GM18951 (cell line): ENCODE measurements around the gene IFNGR1.

Experiments
- POLR2A ChIP-seq: IDR thresholded peaks from 4 replicates; pipeline ENCODE4 v1.6.1; 2011; ENCODE audit warnings: mild to moderate bottlenecking; ENCODE audit not compliant: insufficient read length, insufficient read depth; ENCODE audit errors: extremely low read depth
- in situ Hi-C: fragments of 300-500 bp; cut with MboI; formaldehyde crosslinking; loops from one replicate; pipeline ENCODE4 v1.12.0; 2022; ENCODE audit warnings: low sequenced_read_pairs, mixed read lengths, inconsistent platforms; ENCODE audit not compliant: unreplicated experiment

The IFNGR1 gene

DNA sequence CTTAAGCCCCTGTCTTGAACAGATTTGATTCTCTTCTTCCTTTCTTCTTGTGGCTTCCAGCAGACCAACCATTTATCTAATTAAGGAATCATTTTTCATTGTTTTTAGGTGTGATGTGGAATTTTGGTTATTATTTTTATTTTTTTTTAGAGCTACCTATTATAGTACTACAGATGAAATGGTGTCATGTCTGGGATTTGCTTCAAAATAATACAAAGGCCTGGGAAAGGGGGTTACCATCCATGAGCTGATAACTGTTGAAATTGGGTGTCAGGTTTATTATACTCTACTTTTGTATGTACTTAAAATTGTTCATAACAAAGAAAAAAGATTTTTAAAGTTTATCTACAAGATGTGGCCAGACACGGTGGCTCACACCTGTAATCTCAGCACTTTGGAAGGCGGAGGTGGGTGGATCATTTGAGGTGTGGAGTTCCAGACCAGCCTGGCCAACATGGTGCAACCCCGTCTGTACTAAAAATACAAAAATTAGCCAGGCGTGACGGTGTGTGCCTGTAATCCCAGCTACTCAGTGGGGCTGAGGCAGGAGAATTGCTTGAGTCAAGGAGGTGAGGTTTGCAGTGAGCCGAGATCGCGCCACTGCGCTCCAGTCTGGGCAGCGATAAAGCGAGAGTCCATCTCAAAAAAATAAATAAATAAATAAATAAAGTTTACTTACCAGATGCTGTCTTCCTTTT lies 46.3 kb downstream of the IFNGR1 start:
- TF ChIP-seq POLR2A = no peak
- in situ Hi-C loops = no loop called here

DNA sequence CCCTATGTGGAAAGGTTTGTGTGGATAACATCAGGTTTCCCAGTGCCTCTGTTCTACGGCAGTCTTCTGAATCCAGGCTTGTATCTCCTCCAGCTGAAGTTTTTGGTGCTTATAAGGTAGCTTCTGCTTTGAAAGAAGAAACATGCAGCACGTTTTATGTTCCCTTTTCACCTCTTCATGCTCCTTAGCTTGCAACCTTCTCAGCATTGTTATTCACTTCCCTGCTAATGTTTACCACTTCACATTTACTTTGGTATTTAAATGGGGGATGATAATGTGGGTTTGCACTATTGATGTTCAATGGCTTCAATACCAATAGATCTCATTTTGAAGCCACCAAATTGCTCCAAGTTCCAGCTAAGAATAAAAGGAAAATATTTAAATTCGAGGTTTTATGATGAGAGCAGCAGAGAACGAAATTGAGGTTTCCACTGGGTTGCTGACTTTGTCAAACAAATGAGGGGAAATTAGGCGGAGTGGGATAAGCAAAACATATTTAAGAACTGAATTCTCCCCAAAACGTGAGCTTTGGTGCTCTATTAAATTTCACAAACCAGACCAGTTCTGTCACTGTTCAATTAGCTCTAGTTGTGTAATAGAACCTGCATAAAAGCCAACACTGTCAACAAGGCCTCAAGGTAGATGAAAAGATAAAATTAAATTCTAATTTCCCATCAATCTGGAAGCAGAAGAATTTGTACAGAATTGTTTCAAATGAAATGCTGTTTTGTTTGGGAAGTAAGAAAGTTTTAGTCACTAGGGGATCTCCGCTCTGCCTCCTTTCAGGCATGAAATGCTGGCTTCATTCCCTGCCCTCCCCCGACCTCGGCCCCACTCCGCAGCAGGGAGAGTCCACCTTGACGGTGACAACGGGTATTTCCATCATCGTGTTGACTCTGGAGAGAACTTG lies 47.1 kb downstream of the IFNGR1 start:
- TF ChIP-seq POLR2A = no peak
- in situ Hi-C loops = no loop called here

GRCh38 chr6:137171053-137171374 lies 48.2 kb downstream of the IFNGR1 start:
- no peak for TF ChIP-seq POLR2A
- in situ Hi-C loops = no loop called here

DNA sequence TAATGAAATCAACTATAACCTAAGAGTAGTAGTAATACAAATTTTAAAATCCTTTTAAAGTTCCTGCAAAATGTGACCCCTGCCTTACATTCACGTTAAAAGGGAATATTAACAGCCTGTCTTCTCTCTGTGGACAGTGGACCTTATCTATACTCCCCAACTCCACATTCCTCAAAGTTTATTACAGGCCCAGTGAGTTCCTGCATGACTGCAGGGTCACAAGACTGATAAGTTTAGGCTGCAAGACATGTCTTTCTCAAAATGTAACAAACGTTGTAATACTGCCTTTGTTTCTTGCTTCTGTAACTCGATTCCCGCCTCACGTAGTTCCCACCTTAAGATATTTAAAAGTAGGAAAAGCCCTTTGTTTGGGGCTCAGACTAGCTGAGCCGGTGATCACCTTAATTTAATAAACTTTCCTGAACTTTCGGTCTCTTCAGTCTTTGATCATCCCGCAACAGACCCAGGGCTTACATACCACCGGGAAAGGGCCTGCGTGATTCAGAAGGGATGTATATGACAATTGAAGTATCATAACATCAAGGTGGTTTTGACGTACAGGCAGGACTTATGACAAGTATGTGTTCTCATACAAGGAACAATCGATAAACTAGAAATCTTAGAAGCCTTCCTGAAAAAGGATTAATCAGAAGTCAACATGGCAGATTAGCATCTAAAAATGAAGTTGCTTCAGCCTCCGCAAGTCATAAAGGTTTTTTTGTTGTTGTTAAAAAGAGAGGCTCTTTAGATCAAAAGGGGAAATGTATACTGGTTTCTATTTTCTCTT lies 48.7 kb downstream of the IFNGR1 start:
- in situ Hi-C loops = no loop called here
- TF ChIP-seq POLR2A = no peak

GRCh38 chr6:137167702-137168377 lies 51.3 kb downstream of the IFNGR1 start:
- in situ Hi-C loops = loop anchor here (10.0 kb wide), 1 partner anchor 63 kb away; no protein-coding TSS in a partner anchor
- no peak for TF ChIP-seq POLR2A

DNA sequence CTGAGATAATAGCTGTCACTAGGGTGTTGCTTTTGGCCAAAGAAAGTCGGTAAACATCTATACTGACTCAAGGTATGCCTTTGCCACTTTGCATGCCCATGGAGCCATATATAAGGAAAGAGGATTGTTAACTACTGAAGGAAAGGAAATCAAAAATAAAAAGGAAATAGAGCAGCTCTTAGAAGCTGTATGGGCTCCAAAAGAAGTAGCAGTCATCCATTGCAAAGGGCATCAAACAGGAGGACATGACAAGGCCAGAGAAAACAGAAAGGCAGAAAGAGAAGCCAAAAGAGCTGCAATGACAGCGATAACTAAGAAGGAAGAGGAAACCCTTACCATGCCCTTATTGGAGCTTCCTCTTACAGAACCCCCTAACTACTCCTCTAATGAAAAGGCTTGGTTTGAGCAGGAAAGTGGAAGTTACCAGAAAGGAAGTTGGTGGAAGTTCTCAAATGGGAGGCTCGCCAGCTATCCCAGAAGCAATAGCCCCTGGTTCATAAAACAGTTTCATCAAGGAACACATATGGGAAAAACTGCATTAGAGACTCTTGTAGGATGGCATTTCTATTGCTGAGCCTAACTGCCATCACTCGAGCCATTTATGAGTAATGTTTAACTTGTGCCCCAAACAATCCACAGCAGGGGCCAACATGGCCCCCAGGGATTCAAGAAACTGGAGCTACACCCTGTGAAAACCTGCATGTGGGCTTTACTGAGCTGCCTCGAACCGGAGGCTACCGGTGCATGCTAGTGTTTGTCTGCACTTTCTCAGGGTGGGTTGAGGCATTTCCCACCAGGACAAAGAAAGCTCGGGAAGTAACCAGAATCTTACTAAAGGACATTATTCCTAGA lies 52.7 kb downstream of the IFNGR1 start:
- no peak for TF ChIP-seq POLR2A
- in situ Hi-C loops = loop anchor here (10.0 kb wide), 1 partner anchor 62 kb away; no protein-coding TSS in a partner anchor

DNA sequence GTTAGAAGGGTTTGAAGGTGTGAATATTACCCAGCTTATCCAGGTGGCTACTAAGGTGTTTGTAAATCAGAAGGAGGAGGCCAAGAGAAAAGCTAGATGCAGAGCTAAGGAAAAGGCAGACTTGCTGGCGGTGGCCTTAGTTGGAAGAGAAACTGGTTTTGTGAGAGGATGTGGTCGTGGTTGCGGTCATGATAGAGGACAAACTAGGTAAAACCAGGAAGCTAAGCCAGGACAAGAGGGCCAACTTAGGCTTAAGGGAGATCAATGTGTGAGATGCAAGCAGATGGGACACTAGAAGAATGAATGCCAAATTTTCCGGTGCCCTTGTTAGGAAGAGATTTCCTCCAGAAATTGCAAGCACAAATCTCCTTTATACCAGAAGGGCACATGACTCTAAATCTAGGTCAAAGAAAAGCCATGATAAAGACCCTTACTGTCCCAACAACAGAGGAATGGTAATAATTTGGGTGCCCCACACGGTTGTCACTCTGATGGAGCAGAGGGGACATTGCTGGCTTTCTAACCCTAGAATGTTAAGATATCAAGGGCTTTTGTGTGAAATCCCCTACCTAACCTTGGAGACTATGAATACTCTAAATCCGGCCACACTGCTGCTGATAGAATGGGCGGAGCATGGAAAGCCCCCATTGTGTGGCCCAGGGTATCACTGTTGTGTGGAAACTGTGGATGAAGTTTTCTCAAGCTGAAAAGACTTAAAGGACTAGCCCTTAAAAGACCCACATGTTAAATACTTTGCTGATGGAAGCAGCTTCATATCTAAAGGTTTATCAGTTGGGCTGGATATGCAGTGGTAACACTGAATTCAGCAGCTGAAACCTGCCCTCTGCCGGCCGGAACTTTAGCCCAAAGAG lies 53.6 kb downstream of the IFNGR1 start:
- TF ChIP-seq POLR2A = no peak
- in situ Hi-C loops = loop anchor here (10.0 kb wide), 1 partner anchor 61 kb away; no protein-coding TSS in a partner anchor

GRCh38 chr6:137163732-137164318 lies 55.4 kb downstream of the IFNGR1 start:
- no peak for TF ChIP-seq POLR2A
- in situ Hi-C loops = loop anchor here (10.0 kb wide), 1 partner anchor 59 kb away; no protein-coding TSS in a partner anchor

DNA sequence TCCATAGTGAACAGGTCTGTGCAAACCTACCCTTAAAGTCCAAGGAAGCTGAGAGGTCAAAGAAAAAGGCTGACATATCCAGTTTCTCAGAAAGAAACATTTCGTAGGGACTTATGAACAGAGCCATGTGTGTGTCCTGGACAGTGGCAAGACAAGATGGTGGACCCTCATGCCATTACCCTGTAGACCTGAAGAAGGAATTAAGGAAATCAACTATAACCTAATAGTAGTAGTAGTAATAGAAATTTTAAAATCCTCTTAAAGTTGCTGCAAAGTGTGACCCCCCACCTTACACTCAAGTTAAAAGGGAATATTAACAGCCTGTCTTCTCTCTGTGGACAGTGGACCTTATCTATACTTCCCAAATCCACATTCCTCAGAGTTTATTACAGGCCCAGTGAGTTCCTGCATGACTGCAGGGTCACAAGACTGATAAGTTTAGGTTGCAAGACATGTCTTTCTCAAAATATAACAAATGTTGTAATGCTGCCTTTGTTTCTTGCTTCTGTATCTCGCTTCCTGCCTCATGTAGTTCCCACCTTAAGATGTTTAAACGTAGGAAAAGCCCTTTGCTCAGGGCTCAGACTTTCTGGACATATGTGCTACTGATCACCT lies 56.4 kb downstream of the IFNGR1 start:
- no peak for TF ChIP-seq POLR2A
- in situ Hi-C loops = loop anchor here (10.0 kb wide), 1 partner anchor 58 kb away; no protein-coding TSS in a partner anchor

DNA sequence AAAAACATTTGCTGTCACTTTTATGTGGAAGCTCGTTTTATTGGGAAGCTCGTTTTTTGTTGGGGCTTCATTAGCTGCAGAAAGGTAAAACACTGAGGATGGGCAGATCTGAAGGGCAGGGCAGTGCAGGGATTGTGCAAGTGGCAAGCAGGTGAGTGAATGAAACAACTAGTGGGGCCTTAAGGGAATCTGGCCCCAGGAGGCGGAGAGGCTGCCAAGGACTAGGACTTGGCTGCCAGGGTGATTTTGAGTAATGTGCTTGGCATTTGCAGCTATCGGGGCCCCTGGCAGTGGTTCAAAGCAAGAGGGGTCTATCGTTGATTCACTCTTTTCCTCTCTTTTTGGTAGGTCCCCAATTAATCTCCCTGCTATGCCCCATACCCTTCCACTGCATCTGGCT lies 57.2 kb downstream of the IFNGR1 start:
- in situ Hi-C loops = loop anchor here (10.0 kb wide), 1 partner anchor 57 kb away; no protein-coding TSS in a partner anchor

More for the DNA sequence above, 57.2 kb downstream of the IFNGR1 start:
- TF ChIP-seq POLR2A = no peak
